ENCODE measurements around the gene NUMB.
"Not testable (repeated sequence)": the region's sequence is repeated elsewhere in the genome, so short reads cannot be mapped to it uniquely, and the experiment has no call there.

NUMB gene

DNA sequence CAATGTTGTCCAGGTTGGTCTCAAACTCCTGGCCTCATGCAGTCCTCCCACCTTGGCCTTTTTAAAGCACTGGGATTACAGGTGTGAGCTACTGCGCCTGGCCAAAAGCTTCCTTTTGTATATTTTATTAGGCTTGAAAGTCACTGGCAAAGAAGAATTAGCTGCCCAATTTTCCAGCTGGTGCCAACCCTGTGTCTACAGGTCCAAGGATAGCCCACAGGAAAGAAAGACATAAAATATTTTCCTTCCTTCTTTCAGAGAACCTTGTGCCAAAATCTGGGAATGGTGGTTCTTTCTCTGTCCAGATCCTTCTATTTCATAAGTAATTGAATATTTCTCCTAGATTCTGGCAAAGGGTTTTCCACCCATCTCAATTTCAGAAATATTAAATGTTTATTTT lies 84.1 kb downstream of the NUMB start:
- no peaks in the 10 kb centered on the region for H3K9me3 ChIP-seq (ENCODE audit: control insufficient read depth, low read depth, low read length)
- no peak overlapping the region for H3K27ac ChIP-seq (ENCODE audit: low read length)
- H3K4me3 ChIP-seq (ENCODE audit: low read length) = no peak overlapping the region
- no peaks in the 10 kb centered on the region for H3K27me3 ChIP-seq (ENCODE audit: control insufficient read depth, insufficient read depth, low read length)
- H3K4me1 ChIP-seq (ENCODE audit: control insufficient read depth, low read depth, low read length) = no peaks in the 10 kb centered on the region
- H3K9ac ChIP-seq (ENCODE audit: low read length) = no peak overlapping the region
- H3K36me3 ChIP-seq (ENCODE audit: control insufficient read depth, low read depth, low read length) = no peaks in the 10 kb centered on the region

DNA sequence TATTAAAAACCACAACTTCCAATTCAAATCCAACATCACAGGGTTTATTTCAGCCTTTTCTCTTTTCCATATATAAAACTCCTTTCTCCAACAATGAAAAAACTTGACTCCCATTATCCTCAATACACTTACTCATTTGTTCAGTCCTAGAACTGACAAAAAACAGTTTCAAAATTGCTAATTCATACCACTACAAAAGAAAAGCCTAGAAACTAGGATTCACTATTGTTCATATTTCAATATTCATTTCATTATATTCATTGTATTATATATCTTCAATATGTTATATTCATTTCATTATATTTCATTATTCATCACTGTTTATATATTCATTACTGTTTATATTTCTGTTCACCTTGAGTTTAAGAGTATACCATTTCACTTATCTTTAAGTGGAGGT lies 85.8 kb downstream of the NUMB start:
- no peaks in the 10 kb centered on the region for H3K36me3 ChIP-seq (ENCODE audit: control insufficient read depth, low read depth, low read length)
- no peak overlapping the region for H3K9ac ChIP-seq (ENCODE audit: low read length)
- H3K4me1 ChIP-seq (ENCODE audit: control insufficient read depth, low read depth, low read length) = no peaks in the 10 kb centered on the region

DNA sequence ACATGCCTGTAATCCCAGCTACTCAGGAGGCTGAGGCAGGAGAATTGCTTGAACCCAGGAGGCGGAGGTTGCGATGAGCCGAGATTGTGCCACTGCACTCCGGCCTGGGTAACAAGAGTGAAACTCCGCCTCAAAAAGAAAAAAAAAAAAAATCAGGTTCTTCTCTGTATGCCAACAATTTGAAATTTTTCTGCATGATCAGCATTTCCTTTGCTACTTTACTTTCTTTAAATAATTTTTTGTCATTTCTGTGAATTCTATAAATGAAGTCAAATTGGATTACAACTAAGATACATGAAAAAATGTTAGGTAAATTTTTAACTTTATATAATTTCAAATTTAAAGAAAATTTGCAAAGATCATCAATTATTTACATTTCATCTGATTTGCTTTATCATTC lies 87.8 kb downstream of the NUMB start:
- no peak overlapping the region for H3K4me3 ChIP-seq (ENCODE audit: low read length)
- H3K9me3 ChIP-seq (ENCODE audit: control insufficient read depth, low read depth, low read length) = no peaks in the 10 kb centered on the region
- H3K27ac ChIP-seq (ENCODE audit: low read length) = no peak overlapping the region
- H3K9ac ChIP-seq (ENCODE audit: low read length) = no peak overlapping the region
- no peaks in the 10 kb centered on the region for H3K27me3 ChIP-seq (ENCODE audit: control insufficient read depth, insufficient read depth, low read length)
- H3K36me3 ChIP-seq (ENCODE audit: control insufficient read depth, low read depth, low read length) = no peaks in the 10 kb centered on the region
- no peaks in the 10 kb centered on the region for H3K4me1 ChIP-seq (ENCODE audit: control insufficient read depth, low read depth, low read length)

More for the DNA sequence above, 85.8 kb downstream of the NUMB start:
- Histone ChIP-seq H3K9me3 (ENCODE audit: control insufficient read depth, low read depth, low read length) (no peaks in the 10 kb centered on the region), H3K4me3 (ENCODE audit: low read length) (no peak overlapping the region), H3K27ac (ENCODE audit: low read length) (no peak overlapping the region), H3K27me3 (ENCODE audit: control insufficient read depth, insufficient read depth, low read length) (no peaks in the 10 kb centered on the region)

DNA sequence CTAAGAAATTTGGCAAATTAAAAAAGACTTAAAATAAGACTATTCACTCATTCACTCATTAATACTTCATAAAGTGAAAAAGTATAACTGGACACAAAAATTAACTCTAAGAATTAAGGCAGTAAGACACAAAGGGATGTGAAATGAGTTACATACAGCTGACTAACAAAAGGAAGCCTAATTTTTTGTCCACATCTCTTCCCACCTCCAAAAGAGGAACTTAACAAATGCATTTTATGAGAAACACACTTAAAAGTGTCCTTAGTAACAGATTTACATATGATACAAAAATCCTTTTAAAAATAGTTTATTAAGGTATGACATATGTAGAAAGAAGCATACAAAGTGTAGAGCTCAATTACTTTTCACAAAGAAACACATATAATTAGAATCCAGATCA lies 88.9 kb downstream of the NUMB start:
- no peak overlapping the region for H3K27ac ChIP-seq (ENCODE audit: low read length)

DNA sequence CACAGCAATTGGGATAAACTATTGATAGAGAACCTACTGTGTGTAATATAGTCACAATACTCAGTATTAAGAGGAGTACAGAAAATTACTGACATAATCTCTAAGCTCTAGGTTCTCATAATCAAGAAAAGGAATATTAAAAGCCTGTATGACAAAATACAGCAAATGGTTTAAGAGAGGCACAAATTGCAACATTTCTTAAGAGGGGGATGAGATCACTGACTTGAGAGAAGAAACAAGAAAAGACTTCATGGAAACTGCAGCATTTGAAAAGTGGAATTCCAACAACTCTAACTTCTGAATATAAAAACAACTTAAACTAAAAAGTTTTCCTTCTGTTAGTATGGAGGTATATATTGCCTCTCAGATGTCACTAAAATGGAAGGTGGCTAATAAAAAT lies 89.7 kb downstream of the NUMB start:
- Histone ChIP-seq H3K4me3 (ENCODE audit: low read length) (no peak overlapping the region), H3K27me3 (ENCODE audit: control insufficient read depth, insufficient read depth, low read length) (no peaks in the 10 kb centered on the region), H3K9me3 (ENCODE audit: control insufficient read depth, low read depth, low read length) (no peaks in the 10 kb centered on the region), H3K36me3 (ENCODE audit: control insufficient read depth, low read depth, low read length) (no peaks in the 10 kb centered on the region), H3K9ac (ENCODE audit: low read length) (no peak overlapping the region), H3K27ac (ENCODE audit: low read length) (no peak overlapping the region), H3K4me1 (ENCODE audit: control insufficient read depth, low read depth, low read length) (no peaks in the 10 kb centered on the region)

More for the DNA sequence above, 88.9 kb downstream of the NUMB start:
- Histone ChIP-seq H3K9me3 (ENCODE audit: control insufficient read depth, low read depth, low read length) (no peaks in the 10 kb centered on the region), H3K4me1 (ENCODE audit: control insufficient read depth, low read depth, low read length) (no peaks in the 10 kb centered on the region), H3K9ac (ENCODE audit: low read length) (no peak overlapping the region), H3K4me3 (ENCODE audit: low read length) (no peak overlapping the region), H3K27me3 (ENCODE audit: control insufficient read depth, insufficient read depth, low read length) (no peaks in the 10 kb centered on the region), H3K36me3 (ENCODE audit: control insufficient read depth, low read depth, low read length) (no peaks in the 10 kb centered on the region)

DNA sequence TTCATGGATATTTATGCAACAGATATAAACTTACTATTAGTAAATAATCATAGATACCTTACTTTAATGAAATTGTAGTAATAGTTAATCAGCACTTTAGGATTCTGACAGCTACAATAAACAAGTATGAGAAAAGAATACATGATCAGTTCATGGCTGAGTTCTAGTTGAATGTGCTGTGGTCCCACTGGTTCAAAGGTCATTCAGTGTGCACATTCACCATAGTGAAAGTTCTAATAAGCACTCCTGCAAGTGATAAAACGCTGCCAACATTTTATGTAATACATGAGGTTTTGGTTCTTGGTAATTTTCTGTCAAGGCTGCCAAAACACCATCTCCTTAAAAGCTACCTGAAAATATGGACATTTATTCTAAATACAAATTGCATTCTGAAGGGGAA lies 92.6 kb downstream of the NUMB start:
- no peaks in the 10 kb centered on the region for H3K4me1 ChIP-seq (ENCODE audit: control insufficient read depth, low read depth, low read length)
- no peaks in the 10 kb centered on the region for H3K36me3 ChIP-seq (ENCODE audit: control insufficient read depth, low read depth, low read length)
- H3K27ac ChIP-seq (ENCODE audit: low read length) = no peak overlapping the region
- H3K9me3 ChIP-seq (ENCODE audit: control insufficient read depth, low read depth, low read length) = no peaks in the 10 kb centered on the region
- no peak overlapping the region for H3K4me3 ChIP-seq (ENCODE audit: low read length)
- no peaks in the 10 kb centered on the region for H3K27me3 ChIP-seq (ENCODE audit: control insufficient read depth, insufficient read depth, low read length)
- no peak overlapping the region for H3K9ac ChIP-seq (ENCODE audit: low read length)

DNA sequence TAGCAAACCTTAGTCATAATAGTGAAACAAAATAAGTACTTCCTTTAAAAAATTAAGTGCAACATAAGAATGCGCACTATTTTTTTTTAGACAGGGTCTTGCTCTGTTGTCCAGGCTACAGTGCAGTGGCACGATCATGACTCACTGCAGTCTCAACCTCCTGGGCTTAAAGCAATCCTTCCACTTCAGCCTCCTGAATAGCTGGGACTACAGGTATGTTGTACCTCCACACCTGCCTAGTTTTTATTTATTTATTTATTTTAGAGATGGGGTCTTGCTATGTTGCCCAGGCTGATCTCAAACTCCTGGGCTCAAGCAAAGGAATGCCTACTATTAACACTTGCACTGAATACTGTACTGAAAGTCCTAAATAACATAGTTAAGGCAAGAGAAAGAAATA lies 93.8 kb downstream of the NUMB start:
- Histone ChIP-seq H3K9ac (ENCODE audit: low read length) (no peak overlapping the region), H3K36me3 (ENCODE audit: control insufficient read depth, low read depth, low read length) (no peaks in the 10 kb centered on the region), H3K27me3 (ENCODE audit: control insufficient read depth, insufficient read depth, low read length) (no peaks in the 10 kb centered on the region), H3K9me3 (ENCODE audit: control insufficient read depth, low read depth, low read length) (no peaks in the 10 kb centered on the region), H3K4me1 (ENCODE audit: control insufficient read depth, low read depth, low read length) (no peaks in the 10 kb centered on the region), H3K27ac (ENCODE audit: low read length) (no peak overlapping the region), H3K4me3 (ENCODE audit: low read length) (no peak overlapping the region)

DNA sequence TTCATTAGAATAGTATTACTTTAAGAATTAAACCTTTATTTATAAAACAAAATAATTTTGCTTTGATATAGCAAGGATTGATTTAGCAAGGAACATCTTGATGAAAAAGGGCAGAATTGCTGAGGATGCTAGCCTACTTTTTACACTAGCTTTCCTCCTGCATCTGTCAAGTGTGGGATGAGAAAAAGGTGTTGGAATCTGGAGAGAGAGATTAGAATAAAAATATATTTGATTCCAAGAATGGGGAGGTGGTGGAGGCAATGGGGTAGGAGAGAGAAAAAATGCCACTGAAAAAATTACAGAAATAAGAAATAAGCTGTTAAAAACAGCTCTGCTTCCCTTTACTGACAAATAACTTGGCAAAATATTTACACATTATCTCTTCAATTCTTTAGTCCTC lies 98.9 kb downstream of the NUMB start:
- peaks cover 11% of the 10 kb centered on the region for H3K4me1 ChIP-seq (ENCODE audit: control insufficient read depth, low read depth, low read length)
- no peaks in the 10 kb centered on the region for H3K36me3 ChIP-seq (ENCODE audit: control insufficient read depth, low read depth, low read length)
- H3K9ac ChIP-seq (ENCODE audit: low read length) = no peak overlapping the region
- no peak overlapping the region for H3K4me3 ChIP-seq (ENCODE audit: low read length)
- no peaks in the 10 kb centered on the region for H3K9me3 ChIP-seq (ENCODE audit: control insufficient read depth, low read depth, low read length)
- no peaks in the 10 kb centered on the region for H3K27me3 ChIP-seq (ENCODE audit: control insufficient read depth, insufficient read depth, low read length)
- no peak overlapping the region for H3K27ac ChIP-seq (ENCODE audit: low read length)

DNA sequence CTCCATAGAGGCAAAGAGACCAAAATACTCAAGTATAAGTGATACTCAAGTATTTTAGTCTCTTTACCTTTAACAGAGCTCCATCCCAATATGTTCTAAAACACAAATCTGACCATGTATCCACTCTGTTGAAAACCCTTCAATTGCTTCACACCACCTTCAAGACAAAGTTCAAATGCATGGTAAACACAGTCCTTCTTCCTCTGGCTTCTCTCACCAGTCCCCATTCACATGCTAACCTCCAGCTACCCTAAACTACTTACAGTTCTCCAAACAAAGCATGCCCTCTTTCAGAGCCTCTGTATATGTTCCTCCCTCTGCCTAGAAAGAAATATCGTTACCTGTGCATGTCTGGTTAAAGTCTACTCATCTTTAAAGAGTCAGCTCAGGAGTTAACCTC lies 100.2 kb downstream of the NUMB start:
- Histone ChIP-seq H3K4me1 (ENCODE audit: control insufficient read depth, low read depth, low read length) (peaks cover 11% of the 10 kb centered on the region), H3K36me3 (ENCODE audit: control insufficient read depth, low read depth, low read length) (no peaks in the 10 kb centered on the region), H3K9ac (ENCODE audit: low read length) (no peak overlapping the region), H3K4me3 (ENCODE audit: low read length) (no peak overlapping the region), H3K9me3 (ENCODE audit: control insufficient read depth, low read depth, low read length) (no peaks in the 10 kb centered on the region), H3K27me3 (ENCODE audit: control insufficient read depth, insufficient read depth, low read length) (no peaks in the 10 kb centered on the region), H3K27ac (ENCODE audit: low read length) (no peak overlapping the region)

DNA sequence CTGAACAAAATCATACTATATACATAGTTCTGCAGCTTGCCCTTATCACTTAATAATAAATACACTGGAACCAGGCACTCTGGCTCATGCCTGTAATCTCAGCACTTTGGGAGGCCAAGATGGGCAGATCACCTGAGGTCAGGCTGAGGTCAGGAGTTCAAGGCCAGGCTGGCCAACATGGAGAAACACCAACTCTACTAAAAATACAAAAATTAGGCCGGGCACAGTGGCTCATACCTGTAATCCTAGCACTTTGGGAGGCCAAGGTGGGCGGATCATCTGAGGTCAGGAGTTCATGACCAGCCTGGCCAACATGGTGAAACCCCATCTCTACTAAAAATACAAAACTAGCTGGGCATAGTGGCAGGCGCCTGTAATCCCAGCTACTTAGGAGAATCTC lies 109.3 kb downstream of the NUMB start:
- not testable (repeated sequence) for H3K36me3 ChIP-seq (ENCODE audit: control insufficient read depth, low read depth, low read length); H3K9me3 ChIP-seq (ENCODE audit: control insufficient read depth, low read depth, low read length); H3K27me3 ChIP-seq (ENCODE audit: control insufficient read depth, insufficient read depth, low read length); H3K4me1 ChIP-seq (ENCODE audit: control insufficient read depth, low read depth, low read length); H3K27ac ChIP-seq (ENCODE audit: low read length); H3K9ac ChIP-seq (ENCODE audit: low read length); H3K4me3 ChIP-seq (ENCODE audit: low read length)

DNA sequence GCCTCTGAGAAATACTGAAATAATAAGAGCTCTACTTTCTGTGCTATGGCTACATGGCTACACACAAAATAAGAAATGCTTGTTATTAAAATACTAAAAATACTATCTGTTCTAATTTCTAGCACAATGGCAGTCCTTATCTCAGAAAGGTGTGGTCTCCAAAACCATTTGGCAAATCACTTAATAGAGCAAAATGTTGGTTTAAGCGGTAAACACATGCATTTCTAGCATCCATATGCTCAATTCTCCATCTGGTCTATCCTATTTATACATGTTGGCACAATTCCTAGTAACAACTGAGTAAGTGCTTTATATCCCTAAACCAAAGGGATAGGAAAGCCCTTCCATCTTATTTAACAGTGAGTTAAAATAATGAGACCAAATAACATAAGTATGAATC lies 114.0 kb downstream of the NUMB start:
- Histone ChIP-seq H3K36me3 (ENCODE audit: control insufficient read depth, low read depth, low read length) (no peaks in the 10 kb centered on the region), H3K9ac (ENCODE audit: low read length) (no peak overlapping the region), H3K4me3 (ENCODE audit: low read length) (no peak overlapping the region), H3K27ac (ENCODE audit: low read length) (no peak overlapping the region), H3K4me1 (ENCODE audit: control insufficient read depth, low read depth, low read length) (no peaks in the 10 kb centered on the region), H3K27me3 (ENCODE audit: control insufficient read depth, insufficient read depth, low read length) (no peaks in the 10 kb centered on the region), H3K9me3 (ENCODE audit: control insufficient read depth, low read depth, low read length) (no peaks in the 10 kb centered on the region)

DNA sequence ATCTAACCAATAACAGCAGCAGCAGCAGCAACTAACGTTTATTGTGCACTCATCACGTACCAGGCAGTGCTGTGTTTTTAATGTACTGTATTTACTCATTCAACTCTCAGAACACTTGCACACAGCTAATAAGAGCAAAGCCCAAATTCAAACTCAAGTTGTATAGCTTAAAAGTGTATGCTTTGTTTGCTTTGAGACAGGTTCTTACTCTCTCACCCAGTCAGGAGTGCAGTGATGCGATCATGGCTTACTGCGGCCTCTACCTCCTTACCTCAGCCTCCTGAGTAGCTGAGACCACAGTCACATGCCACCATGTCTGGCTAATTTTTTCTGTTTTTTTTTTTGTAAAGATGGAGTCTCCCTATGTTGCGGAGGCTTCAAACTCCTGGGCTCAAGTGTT lies 115.7 kb downstream of the NUMB start:
- Histone ChIP-seq H3K4me3 (ENCODE audit: low read length) (no peak overlapping the region), H3K27ac (ENCODE audit: low read length) (no peak overlapping the region), H3K9me3 (ENCODE audit: control insufficient read depth, low read depth, low read length) (no peaks in the 10 kb centered on the region), H3K9ac (ENCODE audit: low read length) (no peak overlapping the region), H3K4me1 (ENCODE audit: control insufficient read depth, low read depth, low read length) (no peaks in the 10 kb centered on the region), H3K36me3 (ENCODE audit: control insufficient read depth, low read depth, low read length) (no peaks in the 10 kb centered on the region), H3K27me3 (ENCODE audit: control insufficient read depth, insufficient read depth, low read length) (no peaks in the 10 kb centered on the region)
